HG02981 (cell line): ENCODE measurements around the gene RAP1GDS1.
"Not testable (repeated sequence)": the region's sequence is repeated elsewhere in the genome, so short reads cannot be mapped to it uniquely, and the experiment has no call there.

Experiments
- ATAC-seq: cut with Tn5 transposase; IDR thresholded peaks from one replicate; pipeline ENCODE4 v1.9.1; 2021; ENCODE audit warnings: mild to moderate bottlenecking, moderate library complexity; ENCODE audit not compliant: unreplicated experiment

Gene RAP1GDS1

GRCh38 chr4:98479590-98479989 is 218.4 kb downstream of the RAP1GDS1 start:
- not testable (repeated sequence) for ATAC-seq

GRCh38 chr4:98480535-98480934 is 219.4 kb downstream of the RAP1GDS1 start:
- no peak for ATAC-seq

GRCh38 chr4:98481167-98481566 is 220.0 kb downstream of the RAP1GDS1 start:
- no peak for ATAC-seq

GRCh38 chr4:98482503-98482846 is 221.3 kb downstream of the RAP1GDS1 start:
- peak; percentile 17 for ATAC-seq

- ATAC-seq: peak; percentile 80
Observed at GRCh38 chr4:98482847-98483806, 221.9 kb downstream of the RAP1GDS1 start.

- ATAC-seq: no peak
Observed at GRCh38 chr4:98484031-98484430, 222.8 kb downstream of the RAP1GDS1 start.

- no peak for ATAC-seq
Observed at GRCh38 chr4:98485816-98486345, 224.7 kb downstream of the RAP1GDS1 start.

- ATAC-seq: no peak
Observed at GRCh38 chr4:98490251-98490650, 229.1 kb downstream of the RAP1GDS1 start.

- no peak for ATAC-seq
Observed at GRCh38 chr4:98491899-98492559, 230.8 kb downstream of the RAP1GDS1 start.

GRCh38 chr4:98493296-98493695 is 232.1 kb downstream of the RAP1GDS1 start:
- ATAC-seq: no peak
